ENCODE data around the gene SBF2.
A peak's percentile ranks its signal among the peaks of the same experiment; 100 is the strongest.

The SBF2 gene

DNA sequence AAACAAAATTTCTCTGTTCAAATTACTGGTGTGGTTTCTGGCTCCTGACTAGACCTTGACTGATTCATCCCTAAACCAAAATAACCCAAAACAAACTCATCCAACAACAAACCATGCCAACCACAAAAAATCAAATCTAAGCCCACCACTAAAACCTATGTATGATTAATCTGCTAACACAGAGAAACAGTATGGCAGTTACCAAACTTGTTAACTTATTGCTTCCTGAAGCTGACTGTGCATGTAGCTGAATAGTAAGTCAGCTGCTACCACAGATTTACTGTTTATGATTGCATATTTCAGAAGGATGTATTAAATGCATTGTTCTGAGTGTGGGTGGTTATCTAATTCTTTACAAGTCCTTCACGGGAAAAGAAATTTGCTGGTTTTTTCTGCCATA lies 399.0 kb downstream of the SBF2 start:
- Histone ChIP-seq H2AFZ (ENCODE audit: low read depth, low read length) (no peak overlapping the region), H4K91ac (ENCODE audit: low read length) (no peak overlapping the region), H3K23ac (ENCODE audit: low read length in 2 of 2) (no peak overlapping the region), H3K4me2 (ENCODE audit: low read length, poor library complexity, severe bottlenecking) (no peak overlapping the region), H3K27ac (ENCODE audit: low read length, poor library complexity, severe bottlenecking) (no peak overlapping the region), H3K18ac (ENCODE audit: low read depth in 1 of 2, low read length in 2 of 2) (no peak overlapping the region), H3K4me3 (ENCODE audit: insufficient read depth in 1 of 2, low read depth in 1 of 2, low read length in 2 of 2) (no peak overlapping the region), H2BK15ac (ENCODE audit: low read depth, poor library complexity, severe bottlenecking) (no peak overlapping the region), H3K36me3 (ENCODE audit: control insufficient read depth in 1 of 2, insufficient read depth in 2 of 2, low read depth in 1 of 2, low read length in 2 of 2) (peaks cover 6 to 35% of the 10 kb centered on the region in 2 experiments), H3K14ac (ENCODE audit: low read length in 2 of 2) (no peak overlapping the region), H3K27me3 (ENCODE audit: control insufficient read depth in 1 of 2, insufficient read depth in 1 of 2, low read length in 2 of 2) (no peaks in the 10 kb centered on the region), H2BK120ac (ENCODE audit: low read depth, low read length) (no peak overlapping the region), H4K8ac (ENCODE audit: low read length) (no peak overlapping the region), H2BK5ac (ENCODE audit: low read depth, low read length, poor library complexity, severe bottlenecking) (no peak overlapping the region), H3K9me3 (ENCODE audit: control insufficient read depth, low read length) (no peaks in the 10 kb centered on the region), H2BK12ac (ENCODE audit: low read length in 2 of 2) (no peak overlapping the region), H3K4me1 (ENCODE audit: control insufficient read depth, insufficient read depth, low read depth, low read length) (peaks cover 2% of the 10 kb centered on the region), H3K79me1 (replicated peaks; ENCODE audit: low read length, poor library complexity, severe bottlenecking) (peaks cover 6% of the 10 kb centered on the region), H3K4ac (ENCODE audit: low read depth in 1 of 2, low read length in 2 of 2) (no peak overlapping the region), H2AK5ac (ENCODE audit: low read length, severe bottlenecking) (no peak overlapping the region), H3K9ac (ENCODE audit: low read length) (no peak overlapping the region)
- DNase-seq: peak; percentile 18
- no CpG with 5 or more reads among the region's 1 CpG for WGBS

DNA sequence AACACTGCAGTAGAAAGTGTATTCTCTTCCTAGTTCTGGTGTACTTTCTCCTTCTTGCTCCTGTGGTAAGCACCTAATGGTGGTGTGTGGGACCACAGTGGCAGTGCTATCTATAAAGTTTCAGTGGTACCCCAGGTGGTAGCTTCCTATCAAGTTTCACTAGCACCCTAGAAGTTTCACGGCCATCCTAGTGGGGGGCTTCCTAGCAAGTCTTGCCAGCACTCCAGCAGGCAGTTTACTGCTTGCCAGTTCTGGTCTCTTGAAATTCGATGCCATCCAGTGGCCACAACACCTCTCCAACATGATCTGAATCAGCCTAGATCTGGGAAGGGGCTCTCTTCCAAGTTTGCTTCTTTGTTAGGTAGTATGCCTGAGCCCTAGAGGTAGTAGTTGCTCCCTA lies 400.5 kb downstream of the SBF2 start:
- no peak overlapping the region for H3K4me3 ChIP-seq (ENCODE audit: insufficient read depth in 1 of 2, low read depth in 1 of 2, low read length in 2 of 2)
- no peaks in the 10 kb centered on the region for H3K27me3 ChIP-seq (ENCODE audit: control insufficient read depth in 1 of 2, insufficient read depth in 1 of 2, low read length in 2 of 2)
- 86% methylated on average over 2 of the region's 2 CpGs for WGBS
- H3K36me3 ChIP-seq (ENCODE audit: control insufficient read depth in 1 of 2, insufficient read depth in 2 of 2, low read depth in 1 of 2, low read length in 2 of 2): peaks cover 6 to 35% of the 10 kb centered on the region in 2 experiments
- H2BK5ac ChIP-seq (ENCODE audit: low read depth, low read length, poor library complexity, severe bottlenecking): no peak overlapping the region
- H4K8ac ChIP-seq (ENCODE audit: low read length): no peak overlapping the region
- H3K9ac ChIP-seq (ENCODE audit: low read length): no peak overlapping the region
- no peak overlapping the region for H2AFZ ChIP-seq (ENCODE audit: low read depth, low read length)
- no peak overlapping the region for H3K23ac ChIP-seq (ENCODE audit: low read length in 2 of 2)
- H2BK12ac ChIP-seq (ENCODE audit: low read length in 2 of 2): no peak overlapping the region
- no peaks in the 10 kb centered on the region for H3K9me3 ChIP-seq (ENCODE audit: control insufficient read depth, low read length)
- H2BK120ac ChIP-seq (ENCODE audit: low read depth, low read length): no peak overlapping the region
- H3K27ac ChIP-seq (ENCODE audit: low read length, poor library complexity, severe bottlenecking): peak overlapping the region; percentile 39
- no peak overlapping the region for H3K14ac ChIP-seq (ENCODE audit: low read length in 2 of 2)
- no peak for DNase-seq
- H3K4me2 ChIP-seq (ENCODE audit: low read length, poor library complexity, severe bottlenecking): no peak overlapping the region
- H3K4ac ChIP-seq (ENCODE audit: low read depth in 1 of 2, low read length in 2 of 2): no peak overlapping the region
- peak overlapping the region; percentile 57 for H2AK5ac ChIP-seq (ENCODE audit: low read length, severe bottlenecking)
- H3K18ac ChIP-seq (ENCODE audit: low read depth in 1 of 2, low read length in 2 of 2): no peak overlapping the region
- no peak overlapping the region for H2BK15ac ChIP-seq (ENCODE audit: low read depth, poor library complexity, severe bottlenecking)
- peaks cover 6% of the 10 kb centered on the region for H3K79me1 ChIP-seq (replicated peaks; ENCODE audit: low read length, poor library complexity, severe bottlenecking)
- peaks cover 2% of the 10 kb centered on the region for H3K4me1 ChIP-seq (ENCODE audit: control insufficient read depth, insufficient read depth, low read depth, low read length)
- H4K91ac ChIP-seq (ENCODE audit: low read length): no peak overlapping the region

DNA sequence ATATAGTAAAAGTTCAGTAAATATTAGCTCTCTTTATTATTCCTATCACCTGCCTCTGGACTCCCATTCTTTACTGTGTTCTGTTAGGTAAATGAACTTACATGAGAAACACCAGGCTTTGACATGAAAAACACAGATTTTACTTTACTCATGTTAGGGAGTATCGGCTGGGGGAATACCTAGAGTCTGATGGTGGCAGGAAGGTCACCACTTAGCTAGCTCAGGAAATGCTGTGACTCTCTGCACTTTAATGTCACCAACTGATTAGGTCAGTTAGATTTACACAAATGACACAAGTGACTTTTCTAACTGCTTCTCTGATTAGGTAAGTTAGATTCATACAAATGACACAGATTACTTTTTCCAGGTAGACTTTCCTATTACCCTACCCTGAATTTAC lies 405.1 kb downstream of the SBF2 start:
- no peak overlapping the region for H2BK5ac ChIP-seq (ENCODE audit: low read depth, low read length, poor library complexity, severe bottlenecking)
- H3K79me1 ChIP-seq (replicated peaks; ENCODE audit: low read length, poor library complexity, severe bottlenecking): peaks cover 7% of the 10 kb centered on the region
- H3K23ac ChIP-seq (ENCODE audit: low read length in 2 of 2): no peak overlapping the region
- H3K4me3 ChIP-seq (ENCODE audit: insufficient read depth in 1 of 2, low read depth in 1 of 2, low read length in 2 of 2): no peak overlapping the region
- H3K4me1 ChIP-seq (ENCODE audit: control insufficient read depth, insufficient read depth, low read depth, low read length): peaks cover 2% of the 10 kb centered on the region
- H3K4me2 ChIP-seq (ENCODE audit: low read length, poor library complexity, severe bottlenecking): no peak overlapping the region
- no peak overlapping the region for H2BK120ac ChIP-seq (ENCODE audit: low read depth, low read length)
- H3K36me3 ChIP-seq (ENCODE audit: control insufficient read depth in 1 of 2, insufficient read depth in 2 of 2, low read depth in 1 of 2, low read length in 2 of 2): peaks cover 1 to 19% of the 10 kb centered on the region in 2 experiments
- no peak overlapping the region for H3K18ac ChIP-seq (ENCODE audit: low read depth in 1 of 2, low read length in 2 of 2)
- H2AFZ ChIP-seq (ENCODE audit: low read depth, low read length): no peak overlapping the region
- DNase-seq: no peak
- no peak overlapping the region for H4K91ac ChIP-seq (ENCODE audit: low read length)
- no peak overlapping the region for H2BK15ac ChIP-seq (ENCODE audit: low read depth, poor library complexity, severe bottlenecking)
- H3K14ac ChIP-seq (ENCODE audit: low read length in 2 of 2): no peak overlapping the region
- no peak overlapping the region for H3K9ac ChIP-seq (ENCODE audit: low read length)
- no peak overlapping the region for H3K4ac ChIP-seq (ENCODE audit: low read depth in 1 of 2, low read length in 2 of 2)
- no peak overlapping the region for H4K8ac ChIP-seq (ENCODE audit: low read length)
- H3K27me3 ChIP-seq (ENCODE audit: control insufficient read depth in 1 of 2, insufficient read depth in 1 of 2, low read length in 2 of 2): no peaks in the 10 kb centered on the region
- 88% methylated on average over 1 of the region's 1 CpG for WGBS
- H2AK5ac ChIP-seq (ENCODE audit: low read length, severe bottlenecking): peak overlapping the region; percentile 69
- H2BK12ac ChIP-seq (ENCODE audit: low read length in 2 of 2): no peak overlapping the region
- no peaks in the 10 kb centered on the region for H3K9me3 ChIP-seq (ENCODE audit: control insufficient read depth, low read length)
- no peak overlapping the region for H3K27ac ChIP-seq (ENCODE audit: low read length, poor library complexity, severe bottlenecking)

DNA sequence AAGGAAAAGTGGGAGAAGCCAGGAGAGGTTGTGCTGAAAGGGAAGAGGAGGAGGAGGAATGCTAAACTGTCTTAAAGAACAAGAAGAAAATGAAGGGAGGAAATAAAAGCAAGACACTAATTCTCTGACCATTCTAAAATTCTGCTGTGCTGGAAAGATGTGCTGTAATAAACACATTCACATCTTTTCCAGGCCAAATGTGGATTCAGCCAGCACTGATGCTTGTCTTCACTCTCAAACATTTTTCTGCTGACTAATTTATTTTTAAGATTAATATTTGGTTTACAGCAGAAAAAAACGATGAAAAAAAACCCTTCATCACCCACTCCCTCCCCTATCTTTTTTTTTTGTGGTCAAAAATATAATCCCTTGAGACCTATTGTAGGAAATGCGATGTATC lies 406.5 kb downstream of the SBF2 start:
- H3K23ac ChIP-seq (ENCODE audit: low read length in 2 of 2): no peak overlapping the region
- no peak overlapping the region for H4K8ac ChIP-seq (ENCODE audit: low read length)
- H3K9ac ChIP-seq (ENCODE audit: low read length): peak overlapping the region; percentile 58
- no peak overlapping the region for H3K4me3 ChIP-seq (ENCODE audit: insufficient read depth in 1 of 2, low read depth in 1 of 2, low read length in 2 of 2)
- H2AK5ac ChIP-seq (ENCODE audit: low read length, severe bottlenecking): no peak overlapping the region
- H2BK12ac ChIP-seq (ENCODE audit: low read length in 2 of 2): no peak overlapping the region
- no peak overlapping the region for H2AFZ ChIP-seq (ENCODE audit: low read depth, low read length)
- no peaks in the 10 kb centered on the region for H3K4me1 ChIP-seq (ENCODE audit: control insufficient read depth, insufficient read depth, low read depth, low read length)
- H3K27ac ChIP-seq (ENCODE audit: low read length, poor library complexity, severe bottlenecking): no peak overlapping the region
- H3K14ac ChIP-seq (ENCODE audit: low read length in 2 of 2): no peak overlapping the region
- no peak for DNase-seq
- peaks cover 0 to 5% of the 10 kb centered on the region in 2 experiments for H3K36me3 ChIP-seq (ENCODE audit: control insufficient read depth in 1 of 2, insufficient read depth in 2 of 2, low read depth in 1 of 2, low read length in 2 of 2)
- H2BK120ac ChIP-seq (ENCODE audit: low read depth, low read length): no peak overlapping the region
- H3K9me3 ChIP-seq (ENCODE audit: control insufficient read depth, low read length): no peaks in the 10 kb centered on the region
- no peaks in the 10 kb centered on the region for H3K27me3 ChIP-seq (ENCODE audit: control insufficient read depth in 1 of 2, insufficient read depth in 1 of 2, low read length in 2 of 2)
- H2BK15ac ChIP-seq (ENCODE audit: low read depth, poor library complexity, severe bottlenecking): no peak overlapping the region
- no peak overlapping the region for H3K18ac ChIP-seq (ENCODE audit: low read depth in 1 of 2, low read length in 2 of 2)
- peaks cover 9% of the 10 kb centered on the region for H3K79me1 ChIP-seq (replicated peaks; ENCODE audit: low read length, poor library complexity, severe bottlenecking)
- no peak overlapping the region for H3K4me2 ChIP-seq (ENCODE audit: low read length, poor library complexity, severe bottlenecking)
- no peak overlapping the region for H2BK5ac ChIP-seq (ENCODE audit: low read depth, low read length, poor library complexity, severe bottlenecking)
- H4K91ac ChIP-seq (ENCODE audit: low read length): no peak overlapping the region
- no peak overlapping the region for H3K4ac ChIP-seq (ENCODE audit: low read depth in 1 of 2, low read length in 2 of 2)
- 80% methylated on average over 1 of the region's 2 CpGs for WGBS

Measured in mesenchymal stem cell (in vitro differentiated cells and primary cell).